AG09309 (cell line): Measurements from ENCODE around the gene RPS6KA2.

ENCODE experiments used
- DNase-seq: peaks from one replicate; pipeline ENCODE4 v3.0.0-alpha.2; 2010; ENCODE audit warnings: low read depth
- H3K4me3 ChIP-seq: 2 replicates; pipeline ENCODE4 v1.5.1; 2011; ENCODE audit warnings: mild to moderate bottlenecking, low read depth, low read length, moderate library complexity; ENCODE audit not compliant: control insufficient read depth
- CTCF ChIP-seq: IDR thresholded peaks from 2 replicates; pipeline ENCODE4 v1.5.1; 2011; ENCODE audit warnings: mild to moderate bottlenecking, low read depth, low read length, inconsistent platforms; ENCODE audit not compliant: insufficient read depth, control insufficient read depth; ENCODE audit errors: missing control alignments

The RPS6KA2 gene

GRCh38 chr6:166618251-166618650 is 8.8 kb downstream of the RPS6KA2 start:
- no peak overlapping the region for H3K4me3 ChIP-seq
- TF ChIP-seq CTCF, result no peak
- DNase-seq, result no peak

DNA sequence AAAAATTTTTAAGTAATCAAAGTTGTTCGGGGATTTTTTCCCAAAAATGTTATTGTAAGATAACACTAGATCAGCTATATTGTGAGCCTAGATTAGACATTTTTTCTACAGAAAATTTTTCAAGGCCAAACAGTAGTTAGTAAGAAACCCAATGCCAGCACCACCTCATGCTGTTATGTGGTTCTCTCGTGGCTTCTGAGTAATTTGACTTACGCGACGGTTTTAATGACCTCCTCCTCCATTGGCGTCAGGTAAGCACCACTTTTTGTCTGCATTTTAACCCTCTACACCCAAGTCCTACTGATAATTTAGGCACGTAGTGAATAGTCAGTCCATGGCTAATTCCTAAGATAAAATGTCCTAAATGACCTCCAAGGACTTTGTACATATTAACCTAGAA is 9.7 kb downstream of the RPS6KA2 start:
- no peak for TF ChIP-seq CTCF
- DNase-seq, result no peak
- H3K4me3 ChIP-seq, result no peak overlapping the region

- no peak overlapping the region for H3K4me3 ChIP-seq
- TF ChIP-seq CTCF, result no peak
- no peak for DNase-seq
Observed at GRCh38 chr6:166616261-166617238, 10.5 kb downstream of the RPS6KA2 start.

DNA sequence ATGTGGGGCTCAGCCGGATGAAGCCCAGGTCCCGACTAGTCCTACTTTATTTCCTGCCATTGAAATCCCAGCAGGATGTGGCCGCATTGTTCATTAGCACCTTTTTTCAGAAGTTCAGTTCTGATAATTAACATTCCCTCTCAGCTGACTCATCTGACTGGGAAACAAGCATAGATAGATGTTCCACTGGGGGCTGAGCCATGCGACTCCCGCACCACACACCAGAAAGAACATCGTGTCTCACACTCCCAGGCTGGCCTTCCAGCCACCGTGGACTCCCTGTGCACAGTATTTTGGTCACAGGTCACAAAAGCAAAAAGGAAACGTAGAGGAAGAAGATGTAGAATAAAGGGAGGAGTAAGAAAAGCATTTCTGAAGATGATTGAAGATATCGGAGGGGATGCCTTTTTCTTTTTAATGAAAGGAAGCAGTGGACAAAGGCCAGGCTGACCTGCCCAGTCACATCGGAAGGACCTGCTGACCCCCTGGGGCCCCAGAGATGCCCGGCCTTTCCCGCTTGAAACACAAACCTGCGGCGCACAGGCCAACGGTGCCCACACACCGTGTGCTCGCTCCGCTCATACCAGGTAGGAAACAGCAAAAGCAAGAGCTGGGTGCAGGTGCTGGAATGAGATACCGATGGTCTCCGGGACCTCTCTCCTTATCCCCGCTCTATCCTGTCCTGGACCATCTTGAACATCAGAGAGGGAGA is 11.8 kb downstream of the RPS6KA2 start:
- no peak overlapping the region for H3K4me3 ChIP-seq
- TF ChIP-seq CTCF, result no peak
- DNase-seq, result no peak

GRCh38 chr6:166614589-166614988 is 12.5 kb downstream of the RPS6KA2 start:
- no peak for TF ChIP-seq CTCF
- DNase-seq, result no peak
- H3K4me3 ChIP-seq, result no peak overlapping the region

- no peak overlapping the region for H3K4me3 ChIP-seq
- no peak for TF ChIP-seq CTCF
- DNase-seq, result no peak
Observed at GRCh38 chr6:166614171-166614583, 12.9 kb downstream of the RPS6KA2 start.
